Measurements from ENCODE around the gene FCHO2. TPM values are rescaled to one million over a fixed set of nuclear protein-coding genes. Genes with fewer than 3 reads are reported as not detected.

The FCHO2 gene
- total RNA-seq, 1 donor from 2014 or later, result 17.7 TPM

DNA sequence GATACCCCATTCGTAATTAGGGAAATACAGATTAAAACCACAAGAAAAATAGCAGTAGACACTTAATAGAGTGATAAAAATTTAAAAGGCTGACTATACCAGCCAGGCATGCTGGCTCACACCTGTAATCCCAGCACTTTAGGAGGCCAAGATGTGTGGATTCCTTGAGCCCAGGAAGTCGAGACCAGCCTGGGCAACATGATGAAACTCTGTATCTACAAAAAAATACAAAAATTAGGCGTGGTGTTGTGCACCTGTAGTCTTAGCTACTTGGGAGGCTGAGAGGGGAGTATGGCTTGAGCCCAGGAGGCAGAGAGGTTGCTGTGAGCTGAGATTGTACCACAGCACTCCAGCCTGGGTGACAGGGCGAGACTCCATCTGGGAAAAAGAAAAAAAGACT, 72.0 kb downstream of the FCHO2 start:
- no peaks in the 10 kb centered on the region for H3K27me3 ChIP-seq
- Mint-ChIP-seq H3K4me1 (peaks cover 13% of the 10 kb centered on the region), H3K27me3 (ENCODE audit: insufficient read depth, low read depth) (no peaks in the 10 kb centered on the region), H3K27ac (no peak overlapping the region), H3K9me3 (no peaks in the 10 kb centered on the region), H3K36me3 (peaks cover 4% of the 10 kb centered on the region), H3K4me3 (no peak overlapping the region)
- no peak overlapping the region for H3K4me3 ChIP-seq
- TF ChIP-seq EZH2 (IDR thresholded peaks at IDR 0.05) (no peak), EZH2phosphoT487 (IDR thresholded peaks at IDR 0.05) (no peak)
- TF ChIP-seq, protein P1, sequence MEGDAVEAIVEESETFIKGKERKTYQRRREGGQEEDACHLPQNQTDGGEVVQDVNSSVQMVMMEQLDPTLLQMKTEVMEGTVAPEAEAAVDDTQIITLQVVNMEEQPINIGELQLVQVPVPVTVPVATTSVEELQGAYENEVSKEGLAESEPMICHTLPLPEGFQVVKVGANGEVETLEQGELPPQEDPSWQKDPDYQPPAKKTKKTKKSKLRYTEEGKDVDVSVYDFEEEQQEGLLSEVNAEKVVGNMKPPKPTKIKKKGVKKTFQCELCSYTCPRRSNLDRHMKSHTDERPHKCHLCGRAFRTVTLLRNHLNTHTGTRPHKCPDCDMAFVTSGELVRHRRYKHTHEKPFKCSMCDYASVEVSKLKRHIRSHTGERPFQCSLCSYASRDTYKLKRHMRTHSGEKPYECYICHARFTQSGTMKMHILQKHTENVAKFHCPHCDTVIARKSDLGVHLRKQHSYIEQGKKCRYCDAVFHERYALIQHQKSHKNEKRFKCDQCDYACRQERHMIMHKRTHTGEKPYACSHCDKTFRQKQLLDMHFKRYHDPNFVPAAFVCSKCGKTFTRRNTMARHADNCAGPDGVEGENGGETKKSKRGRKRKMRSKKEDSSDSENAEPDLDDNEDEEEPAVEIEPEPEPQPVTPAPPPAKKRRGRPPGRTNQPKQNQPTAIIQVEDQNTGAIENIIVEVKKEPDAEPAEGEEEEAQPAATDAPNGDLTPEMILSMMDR (IDR thresholded peaks at IDR 0.05), result no peak
- H3K9ac ChIP-seq, result no peak overlapping the region
- H3K9me3 ChIP-seq (ENCODE audit: low read depth), result no peaks in the 10 kb centered on the region
- no peaks in the 10 kb centered on the region for H3F3A ChIP-seq (ENCODE audit: low read depth)
- H2AFZ ChIP-seq (replicated peaks), result no peak overlapping the region
- H3K27ac ChIP-seq, result no peak overlapping the region
- peaks cover 14% of the 10 kb centered on the region for H3K4me1 ChIP-seq
- H3K79me2 ChIP-seq (ENCODE audit: low read depth), result no peaks in the 10 kb centered on the region
- no peaks in the 10 kb centered on the region for H4K20me1 ChIP-seq (ENCODE audit: low read depth)
- H3K4me2 ChIP-seq, result no peak overlapping the region
- DNase-seq (ENCODE audit: low spot score), result no peak
- peaks cover 1% of the 10 kb centered on the region for H3K36me3 ChIP-seq

DNA sequence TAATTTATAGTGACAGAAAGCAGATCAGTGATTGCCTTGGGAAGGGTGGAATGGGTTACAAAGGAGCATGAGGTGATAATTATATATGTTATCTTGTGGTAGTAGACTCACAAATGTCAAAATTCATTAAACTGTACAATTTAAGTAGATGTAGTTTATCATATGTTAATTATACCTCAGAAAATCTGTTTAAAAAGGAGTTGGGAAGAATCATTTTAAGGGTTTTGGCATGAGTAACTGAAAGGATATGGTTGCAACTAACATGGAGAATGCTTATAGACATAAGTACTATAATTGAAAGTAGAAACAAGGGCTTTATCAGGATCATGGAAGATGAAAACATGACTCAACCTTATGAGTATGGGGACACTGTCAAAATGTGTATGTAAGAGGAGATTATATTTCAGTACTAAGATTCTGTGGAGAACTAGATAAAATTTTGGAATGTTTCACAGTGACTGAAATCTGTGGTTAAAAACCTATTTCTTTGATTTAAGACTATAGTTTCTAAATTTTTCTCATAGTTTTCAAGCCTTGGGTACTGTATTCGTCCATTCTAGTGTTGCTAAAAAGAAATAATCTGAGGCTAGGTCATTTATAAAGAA, 73.3 kb downstream of the FCHO2 start:
- DNase-seq (ENCODE audit: low spot score), result no peak
- Histone ChIP-seq H3K9ac (no peak overlapping the region), H3F3A (ENCODE audit: low read depth) (no peaks in the 10 kb centered on the region), H3K4me3 (no peak overlapping the region), H3K27ac (no peak overlapping the region), H2AFZ (replicated peaks) (no peak overlapping the region), H4K20me1 (ENCODE audit: low read depth) (no peaks in the 10 kb centered on the region), H3K79me2 (ENCODE audit: low read depth) (no peaks in the 10 kb centered on the region), H3K27me3 (no peaks in the 10 kb centered on the region), H3K9me3 (ENCODE audit: low read depth) (no peaks in the 10 kb centered on the region), H3K4me2 (no peak overlapping the region), H3K4me1 (peaks cover 14% of the 10 kb centered on the region), H3K36me3 (peaks cover 3% of the 10 kb centered on the region)
- Mint-ChIP-seq H3K27ac (no peak overlapping the region), H3K27me3 (ENCODE audit: insufficient read depth, low read depth) (no peaks in the 10 kb centered on the region), H3K9me3 (no peaks in the 10 kb centered on the region), H3K4me1 (peaks cover 13% of the 10 kb centered on the region), H3K4me3 (no peak overlapping the region), H3K36me3 (peaks cover 4% of the 10 kb centered on the region)
- TF ChIP-seq, protein P1 (IDR thresholded peaks at IDR 0.05), result no peak

DNA sequence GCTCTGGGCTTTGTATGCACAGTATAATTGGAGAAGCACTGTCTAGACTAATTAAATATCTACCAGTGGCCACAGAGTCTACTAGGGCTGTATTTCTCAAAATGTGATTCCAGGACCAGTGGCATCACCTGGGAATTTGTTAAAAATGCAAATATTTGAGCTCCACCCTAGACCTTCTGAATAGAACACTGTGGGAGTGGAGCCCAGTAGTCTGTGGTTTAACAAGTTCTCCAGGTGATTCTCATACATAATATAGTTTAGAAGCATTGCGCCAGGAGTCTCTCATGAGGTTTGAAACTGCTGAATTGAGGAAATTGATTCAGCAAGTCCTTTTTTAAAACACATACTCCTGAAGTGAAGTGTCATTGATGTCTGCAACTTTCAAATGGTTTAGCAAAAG, 74.7 kb downstream of the FCHO2 start:
- Histone ChIP-seq H2AFZ (replicated peaks) (no peak overlapping the region), H3K79me2 (ENCODE audit: low read depth) (no peaks in the 10 kb centered on the region), H3K27me3 (no peaks in the 10 kb centered on the region), H3K4me1 (peaks cover 14% of the 10 kb centered on the region), H3F3A (ENCODE audit: low read depth) (no peaks in the 10 kb centered on the region), H3K27ac (no peak overlapping the region), H3K4me3 (no peak overlapping the region), H4K20me1 (ENCODE audit: low read depth) (no peaks in the 10 kb centered on the region), H3K9ac (no peak overlapping the region), H3K36me3 (peaks cover 3% of the 10 kb centered on the region), H3K4me2 (no peak overlapping the region), H3K9me3 (ENCODE audit: low read depth) (no peaks in the 10 kb centered on the region)
- Mint-ChIP-seq H3K4me1 (peaks cover 13% of the 10 kb centered on the region), H3K4me3 (no peak overlapping the region), H3K27me3 (ENCODE audit: insufficient read depth, low read depth) (no peaks in the 10 kb centered on the region), H3K27ac (no peak overlapping the region), H3K36me3 (peaks cover 2% of the 10 kb centered on the region), H3K9me3 (no peaks in the 10 kb centered on the region)
- TF ChIP-seq, protein P1 (IDR thresholded peaks at IDR 0.05), result no peak
- TF ChIP-seq EZH2 (IDR thresholded peaks at IDR 0.05) (no peak), EZH2phosphoT487 (IDR thresholded peaks at IDR 0.05) (no peak)
- no peak for DNase-seq (ENCODE audit: low spot score)

Data from neural progenitor cell (in vitro differentiated cells).